HepG2 (cell line): Measurements from ENCODE around the gene SLC39A10. TPM values are rescaled to one million over a fixed set of nuclear protein-coding genes. Genes with fewer than 3 reads are reported as not detected.

ENCODE experiments used
- ATAC-seq: fragments of 200-7000 bp; cut with Tn5 transposase; 3 replicates; pipeline ENCODE4 v1.9.1; 2020; ENCODE audit warnings: mild to moderate bottlenecking, moderate library complexity
- BruUV-seq: library from RNA; stranded (reverse); fragments of 400-500 nt; replicated peaks from 2 replicates; lab custom pipeline; 2021; lab: Mats Ljungman, UMichigan
- CTCF ChIA-PET: fragments of 300-600 bp; formaldehyde crosslinking; extraction: SDS; loops from one replicate; lab custom pipeline; 2021; ENCODE audit warnings: low total read pairs, inconsistent platforms, low intra/inter-chr PET ratio; lab: Yijun Ruan, JAX
- POLR2A ChIA-PET: fragments of 350-600 bp; sonication (Branson Sonifier 250); formaldehyde crosslinking; loops from one replicate; lab custom pipeline; 2020; ENCODE audit warnings: antibody characterized with exemption, inconsistent platforms; lab: Yijun Ruan, JAX
- DNase-seq: peaks from one replicate; pipeline ENCODE4 v3.0.0-alpha.2; 2015; ENCODE audit warnings: low spot score
- FAIRE-seq: peaks from 3 replicates; lab custom pipeline; 2011; peaks lifted over from hg19 to GRCh38; lab: Jason Lieb, UNC
- H2AFZ ChIP-seq: one replicate; pipeline ENCODE4 v1.6.1; 2011; ENCODE audit warnings: low read length, inconsistent platforms
- H3K27ac ChIP-seq: fragments of 300-600 bp; 3 replicates; pipeline ENCODE4 v1.8.0; 2011; ENCODE audit warnings: mixed run types, mild to moderate bottlenecking, mixed read lengths, low read length, inconsistent platforms; ENCODE audit not compliant: insufficient read depth; ENCODE audit errors: extremely low read length
- H3K27me3 ChIP-seq, 2 experiments: fragments of 200-600 bp in 1 of 2; 2 replicates in 1 of 2; 3 replicates in 1 of 2; pipeline versions ENCODE4 v1.6.0 to v1.8.0; 2011; ENCODE audit warnings: low read length in 2 of 2, mild to moderate bottlenecking in 2 of 2, moderate library complexity in 2 of 2, inconsistent platforms in 1 of 2; ENCODE audit not compliant: insufficient read depth in 2 of 2, control insufficient read depth in 1 of 2
- H3K36me3 ChIP-seq, 2 experiments: fragments of 200-600 bp in 1 of 2; replicated peaks in 1 of 2; 2 replicates in 1 of 2; 3 replicates in 1 of 2; pipeline versions ENCODE4 v1.5.1 to v1.8.0; 2011; ENCODE audit warnings: low read length in 2 of 2, inconsistent platforms in 1 of 2; ENCODE audit not compliant: insufficient read depth in 2 of 2, control insufficient read depth in 1 of 2
- H3K4me1 ChIP-seq: 2 replicates; pipeline ENCODE4 v1.5.1; 2012; ENCODE audit warnings: low read length, inconsistent platforms; ENCODE audit not compliant: insufficient read depth
- H3K4me2 ChIP-seq: 2 replicates; pipeline ENCODE4 v1.6.0; 2011; ENCODE audit warnings: low read depth, low read length, inconsistent platforms
- H3K4me3 ChIP-seq, 3 experiments: fragments of 200-600 bp in 1 of 3; sonication (generic), shearing (Covaris generic) in 1 of 3; replicated peaks in 1 of 3; 2 replicates each; pipeline ENCODE4 v1.5.1; 2011 to 2016; ENCODE audit warnings: low read length in 3 of 3, inconsistent platforms in 2 of 3, low read depth in 2 of 3, mild to moderate bottlenecking in 2 of 3, control low read depth in 1 of 3, mixed read lengths in 1 of 3; ENCODE audit not compliant: insufficient read depth in 1 of 3
- H3K79me2 ChIP-seq: one replicate; pipeline ENCODE4 v1.6.1; 2011; ENCODE audit warnings: low read length, inconsistent platforms; ENCODE audit not compliant: insufficient read depth
- H3K9ac ChIP-seq: 2 replicates; pipeline ENCODE4 v1.6.0; 2011; ENCODE audit warnings: mild to moderate bottlenecking, low read depth, low read length, inconsistent platforms; ENCODE audit not compliant: insufficient read depth
- H3K9me3 ChIP-seq: 2 replicates; pipeline ENCODE4 v1.5.1; 2012; ENCODE audit warnings: mild to moderate bottlenecking, low read length
- H4K20me1 ChIP-seq: 2 replicates; pipeline ENCODE4 v1.6.0; 2011; ENCODE audit warnings: inconsistent platforms, mild to moderate bottlenecking, low read length, moderate library complexity; ENCODE audit not compliant: insufficient read depth
- CENPX ChIP-seq: sonication (generic); formaldehyde crosslinking; IDR thresholded peaks from 2 replicates; pipeline ENCODE4 v1.9.0; 2021; ENCODE audit warnings: mild to moderate bottlenecking, missing genetic modification reagents, moderate library complexity
- ELF3 ChIP-seq: IDR thresholded peaks from 2 replicates; pipeline ENCODE4 v1.6.1; 2016; ENCODE audit warnings: missing genetic modification reagents, missing compliant biosample characterization
- FOXK1 ChIP-seq: sonication (generic); formaldehyde crosslinking; IDR thresholded peaks from 2 replicates; pipeline ENCODE4 v1.4.0; 2020; ENCODE audit warnings: low read depth, missing genetic modification reagents, borderline replicate concordance
- MIER3 ChIP-seq: IDR thresholded peaks from 2 replicates; pipeline ENCODE4 v1.6.1; 2016; ENCODE audit warnings: missing compliant biosample characterization, borderline replicate concordance
- NFYB ChIP-seq: sonication (generic); formaldehyde crosslinking; IDR thresholded peaks from 2 replicates; pipeline ENCODE4 v1.4.0; 2020; ENCODE audit warnings: missing genetic modification reagents
- PHB2 ChIP-seq: fragments of 450-650 bp; IDR thresholded peaks from 2 replicates; pipeline ENCODE4 v1.6.1; 2018; ENCODE audit not compliant: partially characterized antibody
- TCF7L2 ChIP-seq: IDR thresholded peaks from 2 replicates; pipeline ENCODE4 v1.6.1; 2011; ENCODE audit warnings: mild to moderate bottlenecking, low read depth, low read length, moderate library complexity
- ZNF296 ChIP-seq: sonication (generic); formaldehyde crosslinking; conservative IDR thresholded peaks from 2 replicates; pipeline ENCODE4 v1.5.0; 2020; ENCODE audit warnings: mild to moderate bottlenecking, missing genetic modification reagents
- ZNF562 ChIP-seq: sonication (generic); formaldehyde crosslinking; IDR thresholded peaks from 2 replicates; pipeline ENCODE4 v1.8.0; 2022; ENCODE audit warnings: missing genetic modification reagents, borderline replicate concordance
- ZNF724P ChIP-seq: sonication (generic); formaldehyde crosslinking; IDR thresholded peaks from 2 replicates; pipeline ENCODE4 v1.8.0; 2022; ENCODE audit warnings: missing genetic modification reagents, borderline replicate concordance
- WGBS: methylation state at CpG from one replicate; pipeline ENCODE4 v1.1.6; 2017; ENCODE audit warnings: low lambda C conversion rate; 5-methylcytosine and 5-hydroxymethylcytosine counted together
- in situ Hi-C: cut with HindIII; loops from 2 replicates; pipeline ENCODE4 v1.10.0; 2017; ENCODE audit warnings: low pct_unique_long_range_greater_than_20kb; ENCODE audit not compliant: extremely low pct_ligation_motif_present
- intact Hi-C: fragments of 100-400 bp; cut with micrococcal nuclease; formaldehyde crosslinking; loops from one replicate; pipeline ENCODE4 v1.10.0; 2022; ENCODE audit not compliant: unreplicated experiment
- polyA plus RNA-seq, 8 experiments: library from polyadenylated mRNA; depleted of rRNA in 3 of 8; stranded (reverse) in 7 of 8; unstranded in 1 of 8; fragments of >200 nt; fragmentation: Illumina TruSeq in 4 of 8; extraction: Trizol in 4 of 8; gene quantifications; 2 replicates each; pipeline versions ENCODE4 v1.2.1 to v1.2.3, GENCODE V29; 2011 to 2016; ENCODE audit warnings: low read depth in 4 of 8, missing spikeins in 1 of 8, mixed read lengths in 1 of 8; ENCODE audit not compliant: insufficient read depth in 1 of 8
- total RNA-seq, 5 experiments: library from RNA; depleted of rRNA; stranded (reverse); fragments of >200 nt; fragmentation: Illumina TruSeq; extraction: Trizol; gene quantifications; 2 replicates each; pipeline ENCODE4 v1.2.3, GENCODE V29; 2016; ENCODE audit warnings: low read depth in 1 of 5
- TF ChIP-seq, protein P1 (sequence below): sonication (generic); formaldehyde crosslinking; IDR thresholded peaks from 2 replicates; pipeline ENCODE4 v1.4.0; 2020; ENCODE audit warnings: mild to moderate bottlenecking, missing genetic modification reagents

The SLC39A10 gene
- total and polyA plus RNA-seq, 2 of the 13 experiments (the other 11 are each of a cell fraction or from before 2014, with no cell fraction given), result 13.2 to 21.0 TPM

DNA sequence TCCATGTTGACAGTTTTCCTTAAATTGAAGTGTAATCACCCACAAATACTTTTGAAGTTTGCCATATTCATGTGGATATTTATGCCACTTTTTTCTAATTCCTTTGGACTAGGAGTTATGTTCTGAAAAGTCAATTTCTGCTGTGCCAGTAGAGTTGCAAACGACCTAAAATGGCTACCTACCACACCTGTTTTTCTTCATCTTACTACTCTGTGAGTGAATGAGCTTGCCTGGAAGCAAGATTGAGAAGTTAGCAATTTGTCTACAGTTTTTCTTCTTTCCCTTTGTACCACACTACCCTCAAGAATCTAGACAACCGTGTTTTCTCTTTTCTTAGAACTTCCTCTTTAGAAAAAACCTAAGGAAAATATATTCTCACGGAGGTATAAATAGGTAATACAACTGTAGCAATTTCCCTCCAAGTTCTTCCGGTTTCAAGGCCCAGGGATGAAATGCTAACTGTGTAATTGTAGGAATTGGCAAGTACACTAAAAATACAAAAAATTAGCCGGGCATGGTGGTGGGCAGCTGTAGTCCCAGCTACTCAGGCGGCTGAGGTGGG is 7.3 kb upstream of the SLC39A10 start:
- Histone ChIP-seq H3K4me3 (no peak overlapping the region), H4K20me1 (no peaks in the 10 kb centered on the region), H3K4me2 (no peak overlapping the region), H3K79me2 (no peaks in the 10 kb centered on the region), H3K9ac (no peak overlapping the region), H2AFZ (no peak overlapping the region), H3K27ac (no peak overlapping the region), H3K9me3 (no peaks in the 10 kb centered on the region), H3K4me1 (no peaks in the 10 kb centered on the region), H3K36me3 (no peaks in the 10 kb centered on the region), H3K27me3 (peaks cover 0 to 13% of the 10 kb centered on the region in 2 experiments; a peak in 2 of 5 replicates)
- 28% methylated on average over 6 of the region's 6 CpGs for WGBS
- DNase-seq, result no peak
- no peak for TF ChIP-seq CENPX
- TF ChIP-seq ELF3 (CRISPR knock-in tag), result no peak
- ATAC-seq, result no peak
- POLR2A ChIA-PET, result no interaction called here
- intact Hi-C loops, result loop anchor here (10.0 kb wide), 1 partner anchor 315 kb away; no protein-coding TSS in a partner anchor
- no TSS peak for BruUV-seq
- no peak for FAIRE-seq
- in situ Hi-C loops, result no loop called here
- CTCF ChIA-PET, result no interaction called here

DNA sequence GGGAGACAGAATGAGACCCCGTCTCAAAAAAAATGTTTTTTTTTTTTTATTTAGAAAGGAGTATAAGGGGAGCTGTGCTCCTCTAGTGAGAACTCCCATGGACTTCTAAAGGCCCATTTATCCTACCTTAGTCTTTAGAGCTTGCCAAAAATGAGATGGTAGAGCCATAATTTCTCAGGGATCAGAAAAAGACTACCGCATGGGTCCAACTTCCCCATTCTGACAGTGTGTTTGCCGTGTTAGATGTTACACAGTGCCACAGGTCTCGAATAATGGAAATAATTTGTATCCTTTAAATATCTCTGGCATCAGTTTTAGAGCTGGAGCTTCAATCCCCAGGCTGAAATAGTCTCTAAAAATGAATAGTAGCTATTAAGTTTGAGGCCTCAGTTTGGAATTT is 6.0 kb upstream of the SLC39A10 start:
- H3K4me2 ChIP-seq, result no peak overlapping the region
- ChIA-PET CTCF (no interaction called here), POLR2A (no interaction called here)
- no peak overlapping the region for H3K9ac ChIP-seq
- H3K4me1 ChIP-seq, result peaks cover 1% of the 10 kb centered on the region
- ATAC-seq, result no peak
- BruUV-seq, result no TSS peak
- in situ Hi-C loops, result no loop called here
- no peak overlapping the region for H2AFZ ChIP-seq
- no peaks in the 10 kb centered on the region for H3K79me2 ChIP-seq
- FAIRE-seq, result no peak
- no peak overlapping the region for H3K27ac ChIP-seq
- H4K20me1 ChIP-seq, result no peaks in the 10 kb centered on the region
- H3K4me3 ChIP-seq, result no peak overlapping the region
- peaks cover 0 to 13% of the 10 kb centered on the region in 2 experiments; a peak in 2 of 5 replicates for H3K27me3 ChIP-seq
- WGBS, result 2% methylated on average over 4 of the region's 4 CpGs
- no peaks in the 10 kb centered on the region for H3K9me3 ChIP-seq
- intact Hi-C loops, result loop anchor here (10.0 kb wide), 1 partner anchor 316 kb away; no protein-coding TSS in a partner anchor
- DNase-seq, result no peak
- no peaks in the 10 kb centered on the region for H3K36me3 ChIP-seq
- no peak for TF ChIP-seq FOXK1
- no peak for TF ChIP-seq ZNF724P (CRISPR knock-in tag)
- no peak for TF ChIP-seq ZNF296
- no peak for TF ChIP-seq MIER3 (CRISPR knock-in tag)
- TF ChIP-seq TCF7L2, result no peak
- TF ChIP-seq ZNF562 (CRISPR knock-in tag), result no peak
- no peak for TF ChIP-seq NFYB
- TF ChIP-seq, protein P1, sequence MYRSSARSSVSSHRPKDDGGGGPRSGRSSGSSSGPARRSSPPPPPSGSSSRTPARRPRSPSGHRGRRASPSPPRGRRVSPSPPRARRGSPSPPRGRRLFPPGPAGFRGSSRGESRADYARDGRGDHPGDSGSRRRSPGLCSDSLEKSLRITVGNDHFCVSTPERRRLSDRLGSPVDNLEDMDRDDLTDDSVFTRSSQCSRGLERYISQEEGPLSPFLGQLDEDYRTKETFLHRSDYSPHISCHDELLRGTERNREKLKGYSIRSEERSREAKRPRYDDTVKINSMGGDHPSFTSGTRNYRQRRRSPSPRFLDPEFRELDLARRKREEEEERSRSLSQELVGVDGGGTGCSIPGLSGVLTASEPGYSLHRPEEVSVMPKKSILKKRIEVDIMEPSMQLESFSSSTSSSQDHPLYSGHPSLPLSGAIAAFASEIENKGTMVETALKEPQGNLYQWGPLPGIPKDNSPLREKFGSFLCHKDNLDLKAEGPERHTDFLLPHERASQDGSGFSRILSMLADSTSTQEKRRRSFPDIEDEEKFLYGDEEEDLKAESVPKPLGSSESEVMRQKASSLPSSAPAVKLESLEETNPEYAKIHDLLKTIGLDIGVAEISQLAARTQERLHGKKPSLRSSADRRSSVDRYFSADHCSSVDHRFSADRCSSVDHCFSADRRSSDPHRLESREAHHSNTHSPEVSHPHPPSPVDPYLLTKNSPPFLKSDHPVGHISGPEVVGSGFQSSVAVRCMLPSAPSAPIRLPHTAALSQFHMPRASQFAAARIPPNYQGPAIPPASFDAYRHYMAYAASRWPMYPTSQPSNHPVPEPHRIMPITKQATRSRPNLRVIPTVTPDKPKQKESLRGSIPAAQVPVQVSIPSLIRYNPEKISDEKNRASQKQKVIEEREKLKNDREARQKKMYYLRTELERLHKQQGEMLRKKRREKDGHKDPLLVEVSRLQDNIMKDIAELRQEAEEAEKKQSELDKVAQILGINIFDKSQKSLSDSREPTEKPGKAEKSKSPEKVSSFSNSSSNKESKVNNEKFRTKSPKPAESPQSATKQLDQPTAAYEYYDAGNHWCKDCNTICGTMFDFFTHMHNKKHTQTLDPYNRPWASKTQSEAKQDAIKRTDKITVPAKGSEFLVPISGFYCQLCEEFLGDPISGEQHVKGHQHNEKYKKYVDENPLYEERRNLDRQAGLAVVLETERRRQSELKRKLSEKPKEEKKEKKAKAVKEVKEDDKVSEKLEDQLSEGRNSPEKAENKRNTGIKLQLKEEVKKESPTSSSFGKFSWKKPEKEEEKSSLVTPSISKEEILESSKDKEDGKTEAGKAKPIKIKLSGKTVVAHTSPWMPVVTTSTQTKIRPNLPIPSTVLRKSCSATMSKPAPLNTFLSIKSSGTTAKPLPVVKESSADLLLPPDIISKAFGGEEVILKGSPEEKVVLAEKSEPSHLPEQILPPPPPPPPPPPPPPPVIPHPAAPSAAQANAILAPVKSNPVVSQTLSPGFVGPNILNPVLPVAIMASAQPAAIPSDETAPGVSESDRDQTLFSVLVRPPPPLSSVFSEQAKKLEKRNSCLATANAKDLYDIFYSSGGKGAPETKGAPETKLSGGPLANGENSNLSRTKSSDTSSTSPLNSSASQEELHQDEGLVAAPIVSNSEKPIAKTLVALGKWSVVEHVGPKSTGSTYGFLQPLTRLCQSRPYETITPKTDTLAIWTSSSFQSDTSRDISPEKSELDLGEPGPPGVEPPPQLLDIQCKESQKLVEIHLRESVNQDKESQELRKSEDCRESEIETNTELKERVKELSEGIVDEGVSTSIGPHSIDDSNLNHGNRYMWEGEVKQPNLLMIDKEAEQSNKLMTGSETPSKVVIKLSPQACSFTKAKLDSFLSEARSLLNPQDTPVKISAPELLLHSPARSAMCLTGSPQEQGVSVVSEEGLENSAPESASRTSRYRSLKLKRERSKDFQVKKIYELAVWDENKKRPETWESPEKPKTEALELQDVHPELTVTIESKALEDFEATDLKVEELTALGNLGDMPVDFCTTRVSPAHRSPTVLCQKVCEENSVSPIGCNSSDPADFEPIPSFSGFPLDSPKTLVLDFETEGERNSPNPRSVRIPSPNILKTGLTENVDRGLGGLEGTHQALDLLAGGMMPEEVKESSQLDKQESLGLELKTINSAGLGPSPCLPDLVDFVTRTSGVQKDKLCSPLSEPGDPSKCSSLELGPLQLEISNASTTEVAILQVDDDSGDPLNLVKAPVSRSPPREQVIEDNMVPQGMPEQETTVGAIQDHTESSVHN (CRISPR knock-in tag), result no peak
- TF ChIP-seq PHB2, result no peak
